ENCODE data around the gene GSTM3.

- TF ChIP-seq CTCF (CRISPR knock-in tag; IDR thresholded peaks at IDR 0.05) (no peak), REPIN1 (CRISPR knock-in tag; IDR thresholded peaks at IDR 0.05; ENCODE audit: borderline replicate concordance, low read depth) (no peak), ZNF138 (CRISPR knock-in tag; IDR thresholded peaks at IDR 0.05; ENCODE audit: low read depth) (no peak), ZNF160 (CRISPR knock-in tag; IDR thresholded peaks at IDR 0.05) (no peak), ZBTB20 (CRISPR knock-in tag; IDR thresholded peaks at IDR 0.05; ENCODE audit: borderline replicate concordance, low read depth) (no peak), MAFF (IDR thresholded peaks at IDR 0.05; ENCODE audit: low read depth, low read length) (no peak), ZSCAN29 (CRISPR knock-in tag; conservative IDR thresholded peaks at IDR 0.05) (no peak), ARID2 (CRISPR knock-in tag; IDR thresholded peaks at IDR 0.05; ENCODE audit: borderline replicate concordance) (no peak), HNF1A (IDR thresholded peaks at IDR 0.05; ENCODE audit: low read depth) (no peak), HNF1A (CRISPR knock-in tag; IDR thresholded peaks at IDR 0.05; ENCODE audit: borderline replicate concordance) (no peak), PTBP1 (IDR thresholded peaks at IDR 0.05; ENCODE audit: low read depth, low read length, poor library complexity, severe bottlenecking) (no peak), POLR2A (IDR thresholded peaks at IDR 0.05; ENCODE audit: insufficient read depth in 1 of 2, low read depth in 2 of 2, low read length in 2 of 2) (no peak), MLX (CRISPR knock-in tag; IDR thresholded peaks at IDR 0.05) (no peak), HDAC6 (IDR thresholded peaks at IDR 0.05; ENCODE audit: low read depth, low read length) (no peak), NFKB2 (CRISPR knock-in tag; IDR thresholded peaks at IDR 0.05; ENCODE audit: borderline replicate concordance) (no peak)
Measured at GRCh38 chr1:109782927-109783326, 42.1 kb upstream of the GSTM3 start.

Data from HepG2 (cell line).